ENCODE data around the gene AGPS. TPM values are rescaled to one million over a fixed set of nuclear protein-coding genes. Genes with fewer than 3 reads are reported as not detected.
"Not testable (repeated sequence)": the region's sequence is repeated elsewhere in the genome, so short reads cannot be mapped to it uniquely, and the experiment has no call there.

AGPS gene
- total RNA-seq, 1 experiment from 2014 or later, result 107 TPM

- H3K4me1 ChIP-seq (replicated peaks; ENCODE audit: insufficient read depth), result no peaks in the 10 kb centered on the region
- no peak overlapping the region for H3K4me3 ChIP-seq
- H3K79me2 ChIP-seq (ENCODE audit: low read depth), result peaks cover 62% of the 10 kb centered on the region
- H3K27me3 ChIP-seq (ENCODE audit: insufficient read depth, low read depth), result no peaks in the 10 kb centered on the region
- TF ChIP-seq CTCF (conservative IDR thresholded peaks at IDR 0.05) (no peak), EZH2 (IDR thresholded peaks at IDR 0.05; ENCODE audit: low read depth) (no peak)
- no peak overlapping the region for H2AFZ ChIP-seq
- no peaks in the 10 kb centered on the region for H3F3A ChIP-seq (ENCODE audit: insufficient read depth, low read depth)
- H3K36me3 ChIP-seq (ENCODE audit: low read depth), result peaks cover 15% of the 10 kb centered on the region; the same call in 1 of the 2 replicates
- BruUV-seq (replicated peaks), result no TSS peak
- no peak overlapping the region for H3K4me2 ChIP-seq
- intact Hi-C loops (cut with micrococcal nuclease; ENCODE audit: unreplicated experiment), result no loop called here
- ChIA-PET CTCF (no interaction called here), POLR2A (ENCODE audit: unreplicated experiment) (no interaction called here)
- no peak for DNase-seq
- H3K27ac ChIP-seq, result no peak overlapping the region
- peaks cover 23% of the 10 kb centered on the region for H3K9me3 ChIP-seq (ENCODE audit: insufficient read depth, low read depth)
- H4K20me1 ChIP-seq (ENCODE audit: insufficient read depth), result no peaks in the 10 kb centered on the region
- no peaks in the 10 kb centered on the region for H3K9me2 ChIP-seq (ENCODE audit: insufficient read depth)
These were observed 34.7 kb downstream of the AGPS start for GRCh38 chr2:177427316-177427715.

DNA sequence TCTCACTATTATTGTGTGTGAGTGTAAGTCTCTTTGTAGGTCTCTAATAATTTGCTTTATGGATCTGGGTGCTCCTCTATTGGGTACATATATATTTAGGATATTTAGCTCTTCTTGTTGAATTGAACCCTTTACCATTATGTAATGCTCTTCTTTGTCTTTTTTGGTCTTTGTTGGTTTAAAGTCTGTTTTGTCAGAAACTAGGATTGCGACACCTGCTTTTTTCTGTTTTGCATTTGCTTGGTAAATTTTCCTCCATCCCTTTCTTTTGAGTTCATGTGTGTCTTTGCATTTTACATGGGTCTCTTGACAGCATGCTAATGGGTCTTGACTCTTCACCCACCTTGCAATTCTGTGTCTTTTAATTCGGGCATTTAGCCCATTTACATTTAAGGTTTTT lies 35.4 kb downstream of the AGPS start:
- Histone ChIP-seq H3K36me3 (ENCODE audit: low read depth) (peaks cover 16% of the 10 kb centered on the region; the same call in 1 of the 2 replicates), H3K79me2 (ENCODE audit: low read depth) (peaks cover 62% of the 10 kb centered on the region), H3K9me3 (ENCODE audit: insufficient read depth, low read depth) (peaks cover 28% of the 10 kb centered on the region)
- BruUV-seq (replicated peaks); H3K4me1 ChIP-seq (replicated peaks; ENCODE audit: insufficient read depth); POLR2A ChIA-PET (ENCODE audit: unreplicated experiment); H3K9me2 ChIP-seq (ENCODE audit: insufficient read depth); intact Hi-C loops (cut with micrococcal nuclease; ENCODE audit: unreplicated experiment); H3K4me2 ChIP-seq; H2AFZ ChIP-seq; H3K27me3 ChIP-seq (ENCODE audit: insufficient read depth, low read depth); H3F3A ChIP-seq (ENCODE audit: insufficient read depth, low read depth); H3K27ac ChIP-seq; DNase-seq; H3K4me3 ChIP-seq; CTCF ChIA-PET; H4K20me1 ChIP-seq (ENCODE audit: insufficient read depth): not testable (repeated sequence)

- no peaks in the 10 kb centered on the region for H3K4me1 ChIP-seq (replicated peaks; ENCODE audit: insufficient read depth)
- peaks cover 38% of the 10 kb centered on the region for H3K9me3 ChIP-seq (ENCODE audit: insufficient read depth, low read depth)
- no peak for DNase-seq
- no peaks in the 10 kb centered on the region for H3K27me3 ChIP-seq (ENCODE audit: insufficient read depth, low read depth)
- H2AFZ ChIP-seq, result no peak overlapping the region
- H3F3A ChIP-seq (ENCODE audit: insufficient read depth, low read depth), result no peaks in the 10 kb centered on the region
- intact Hi-C loops (cut with micrococcal nuclease; ENCODE audit: unreplicated experiment), result no loop called here
- H3K9me2 ChIP-seq (ENCODE audit: insufficient read depth), result no peaks in the 10 kb centered on the region
- H3K27ac ChIP-seq, result no peak overlapping the region
- H3K4me3 ChIP-seq, result no peak overlapping the region
- no TSS peak for BruUV-seq (replicated peaks)
- TF ChIP-seq EZH2 (IDR thresholded peaks at IDR 0.05; ENCODE audit: low read depth), result no peak
- TF ChIP-seq CTCF (conservative IDR thresholded peaks at IDR 0.05), result no peak
- ChIA-PET CTCF (no interaction called here), POLR2A (ENCODE audit: unreplicated experiment) (no interaction called here)
- H3K4me2 ChIP-seq, result no peak overlapping the region
- peaks cover 23% of the 10 kb centered on the region for H3K36me3 ChIP-seq (ENCODE audit: low read depth)
- no peaks in the 10 kb centered on the region for H4K20me1 ChIP-seq (ENCODE audit: insufficient read depth)
- peaks cover 52% of the 10 kb centered on the region for H3K79me2 ChIP-seq (ENCODE audit: low read depth)
These were observed 37.2 kb downstream of the AGPS start for GRCh38 chr2:177429688-177430325.

DNA sequence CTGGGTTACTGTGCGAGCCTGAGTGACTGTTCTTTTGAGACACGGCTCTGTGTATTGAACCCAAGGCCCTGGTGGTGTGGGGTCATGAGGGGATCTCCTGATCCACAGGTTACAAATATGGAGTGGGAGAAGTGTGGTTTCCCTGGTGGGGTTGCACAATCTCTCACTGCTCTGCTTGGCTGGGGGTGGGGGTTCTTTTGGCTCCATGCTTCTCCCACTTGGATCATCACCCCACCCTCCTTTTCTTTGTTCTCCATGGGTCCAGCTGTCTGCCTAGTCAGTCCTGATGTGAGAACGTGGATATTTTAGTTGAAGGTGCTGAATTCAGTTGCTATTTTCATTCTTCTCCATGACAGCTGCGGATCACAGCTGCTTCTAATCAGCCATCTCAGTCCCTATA lies 37.8 kb downstream of the AGPS start:
- peaks cover 23% of the 10 kb centered on the region for H3K36me3 ChIP-seq (ENCODE audit: low read depth)
- H3K4me3 ChIP-seq, result no peak overlapping the region
- no peaks in the 10 kb centered on the region for H4K20me1 ChIP-seq (ENCODE audit: insufficient read depth)
- no peak for DNase-seq
- no peak overlapping the region for H2AFZ ChIP-seq
- H3K4me1 ChIP-seq (replicated peaks; ENCODE audit: insufficient read depth), result no peaks in the 10 kb centered on the region
- intact Hi-C loops (cut with micrococcal nuclease; ENCODE audit: unreplicated experiment), result no loop called here
- H3K79me2 ChIP-seq (ENCODE audit: low read depth), result peaks cover 49% of the 10 kb centered on the region
- no peak overlapping the region for H3K27ac ChIP-seq
- H3K9me2 ChIP-seq (ENCODE audit: insufficient read depth), result no peaks in the 10 kb centered on the region
- TF ChIP-seq CTCF (conservative IDR thresholded peaks at IDR 0.05) (no peak), EZH2 (IDR thresholded peaks at IDR 0.05; ENCODE audit: low read depth) (no peak)
- BruUV-seq (replicated peaks), result no TSS peak
- no peak overlapping the region for H3K4me2 ChIP-seq
- CTCF ChIA-PET, result no interaction called here
- no peaks in the 10 kb centered on the region for H3F3A ChIP-seq (ENCODE audit: insufficient read depth, low read depth)
- POLR2A ChIA-PET (ENCODE audit: unreplicated experiment), result no interaction called here
- peaks cover 38% of the 10 kb centered on the region for H3K9me3 ChIP-seq (ENCODE audit: insufficient read depth, low read depth)
- no peaks in the 10 kb centered on the region for H3K27me3 ChIP-seq (ENCODE audit: insufficient read depth, low read depth)

- CTCF ChIA-PET, result not testable (repeated sequence)
These were observed 38.6 kb downstream of the AGPS start for GRCh38 chr2:177431111-177431725.

More at GRCh38 chr2:177431111-177431725, 38.6 kb downstream of the AGPS start:
- H2AFZ ChIP-seq; H3K4me1 ChIP-seq (replicated peaks; ENCODE audit: insufficient read depth); H3K4me3 ChIP-seq; H3K4me2 ChIP-seq; intact Hi-C loops (cut with micrococcal nuclease; ENCODE audit: unreplicated experiment); DNase-seq; POLR2A ChIA-PET (ENCODE audit: unreplicated experiment); H3K27me3 ChIP-seq (ENCODE audit: insufficient read depth, low read depth); H3K27ac ChIP-seq; H3K9me2 ChIP-seq (ENCODE audit: insufficient read depth); BruUV-seq (replicated peaks); H3F3A ChIP-seq (ENCODE audit: insufficient read depth, low read depth); H4K20me1 ChIP-seq (ENCODE audit: insufficient read depth): not testable (repeated sequence)
- Histone ChIP-seq H3K36me3 (ENCODE audit: low read depth) (peaks cover 23% of the 10 kb centered on the region), H3K79me2 (ENCODE audit: low read depth) (peaks cover 41% of the 10 kb centered on the region), H3K9me3 (ENCODE audit: insufficient read depth, low read depth) (peaks cover 38% of the 10 kb centered on the region)

Measured in PC-9 (cell line).